Skin of body (tissue), 2 donors: ENCODE measurements around the gene SETD3. TPM values are rescaled to one million over a fixed set of nuclear protein-coding genes. Genes with fewer than 3 reads are reported as not detected.

ENCODE experiments used
- DNase-seq: peaks from one replicate; lab custom pipeline; 2025; lab: John Stamatoyannopoulos, UW
- total RNA-seq: library from RNA; depleted of rRNA; stranded (reverse); fragments of >200 nt; gene quantifications from one replicate; pipeline ENCODE4 v1.2.3, GENCODE V29; 2014

The SETD3 gene
- total RNA-seq, 1 donor from 2014 or later, result 40.7 TPM

DNA sequence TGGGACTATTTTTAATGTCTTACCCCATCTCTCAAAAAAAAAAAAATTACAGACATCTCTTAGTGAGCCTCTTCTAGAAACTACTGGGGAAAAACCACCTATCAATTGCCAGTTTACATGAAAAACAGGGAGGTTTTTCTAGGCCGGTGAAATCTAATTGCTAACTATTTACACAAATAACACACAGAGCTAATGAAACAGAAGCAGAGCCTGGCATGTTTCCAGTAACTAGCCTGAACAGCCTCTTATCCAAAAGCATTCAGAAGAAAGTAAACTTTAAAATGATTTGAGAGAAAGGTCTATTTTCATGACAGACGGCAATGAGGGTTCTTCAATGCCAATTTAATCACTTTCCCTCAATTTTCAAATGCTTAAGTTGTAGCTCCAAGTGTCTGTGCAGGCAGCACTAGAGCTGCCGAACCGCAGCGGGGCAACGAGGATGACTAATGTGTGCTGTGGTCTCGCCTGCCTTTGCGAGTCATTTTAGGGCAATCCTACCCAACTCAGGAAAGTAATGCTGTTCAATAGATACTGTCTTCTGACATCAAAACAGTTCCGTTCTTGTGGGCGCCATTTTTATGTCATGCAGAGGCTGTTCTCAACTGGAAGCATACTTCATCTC lies 84.6 kb downstream of the SETD3 start:
- DNase-seq, result no peak

GRCh38 chr14:99394602-99395156 lies 86.0 kb downstream of the SETD3 start:
- DNase-seq, result no peak

- DNase-seq, result no peak
These were observed 87.5 kb downstream of the SETD3 start for GRCh38 chr14:99393059-99393655.

GRCh38 chr14:99391671-99392070 lies 89.0 kb downstream of the SETD3 start:
- peak; percentile 18 for DNase-seq

- DNase-seq, result no peak
These were observed 91.4 kb downstream of the SETD3 start for GRCh38 chr14:99389174-99389826.

DNA sequence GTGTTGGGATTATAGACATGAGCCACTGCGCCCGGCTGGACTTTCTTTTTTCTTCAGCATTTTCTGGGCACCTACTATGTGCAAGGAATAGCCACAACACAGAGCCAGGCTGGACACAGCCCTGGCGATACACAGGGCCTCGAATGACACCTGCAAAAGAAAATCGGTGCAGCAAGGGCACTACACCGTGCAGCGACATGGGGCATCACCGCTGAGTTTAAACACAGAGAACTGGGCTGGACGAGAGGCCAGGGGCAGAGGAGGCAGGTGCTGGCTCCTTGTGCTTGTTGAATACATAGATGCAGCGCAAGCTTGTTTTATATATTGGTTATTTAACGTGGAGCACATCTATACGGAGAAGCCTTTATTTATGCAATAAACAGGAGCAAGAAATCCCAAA lies 92.4 kb downstream of the SETD3 start:
- DNase-seq, result no peak

GRCh38 chr14:99387880-99388279 lies 92.8 kb downstream of the SETD3 start:
- no peak for DNase-seq

DNA sequence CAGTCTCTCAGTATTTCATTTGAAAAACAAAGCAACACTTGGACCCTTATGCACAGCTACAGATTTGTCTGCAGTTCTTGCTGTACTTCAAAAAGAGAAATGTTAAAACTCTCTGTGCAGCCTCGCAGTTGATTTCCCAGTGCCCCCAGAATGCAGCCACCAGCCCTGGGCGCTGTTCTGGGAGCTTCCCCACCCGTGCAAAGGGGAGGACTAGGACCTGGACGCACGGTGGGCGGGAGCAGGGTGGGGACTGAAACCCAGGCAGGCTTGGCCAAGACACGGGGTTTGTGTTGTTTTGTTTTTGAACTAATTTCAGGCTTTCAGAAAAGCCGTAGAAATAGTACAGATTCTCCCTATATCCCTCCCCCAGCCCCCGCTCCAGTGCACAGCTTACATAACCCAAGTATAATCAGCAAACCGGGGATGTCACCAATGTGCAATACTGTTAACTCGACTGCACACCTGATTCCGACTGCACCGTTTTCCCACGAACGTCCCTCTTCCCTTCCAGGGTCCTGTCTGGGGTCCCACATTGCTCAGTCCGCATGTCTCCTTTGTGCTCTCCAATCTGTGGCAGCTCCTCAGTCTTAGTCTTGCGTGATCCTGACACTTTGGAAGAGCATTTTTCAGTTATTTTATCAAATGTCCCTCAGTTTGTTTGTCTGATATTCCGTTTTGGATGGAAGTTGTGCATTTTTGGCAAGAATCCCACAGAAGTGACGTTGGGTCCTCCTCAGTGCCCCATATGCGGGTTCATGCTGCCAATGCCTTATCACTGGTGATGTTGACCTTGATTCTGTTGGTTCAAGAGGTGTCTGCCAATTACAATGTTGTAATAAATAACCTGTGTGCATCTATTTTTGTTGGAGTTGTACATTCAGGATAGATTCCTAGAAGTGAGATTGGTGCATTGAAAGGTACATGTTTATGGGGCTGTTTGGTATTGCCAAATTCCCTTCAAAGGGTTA lies 95.9 kb downstream of the SETD3 start:
- no peak for DNase-seq

DNA sequence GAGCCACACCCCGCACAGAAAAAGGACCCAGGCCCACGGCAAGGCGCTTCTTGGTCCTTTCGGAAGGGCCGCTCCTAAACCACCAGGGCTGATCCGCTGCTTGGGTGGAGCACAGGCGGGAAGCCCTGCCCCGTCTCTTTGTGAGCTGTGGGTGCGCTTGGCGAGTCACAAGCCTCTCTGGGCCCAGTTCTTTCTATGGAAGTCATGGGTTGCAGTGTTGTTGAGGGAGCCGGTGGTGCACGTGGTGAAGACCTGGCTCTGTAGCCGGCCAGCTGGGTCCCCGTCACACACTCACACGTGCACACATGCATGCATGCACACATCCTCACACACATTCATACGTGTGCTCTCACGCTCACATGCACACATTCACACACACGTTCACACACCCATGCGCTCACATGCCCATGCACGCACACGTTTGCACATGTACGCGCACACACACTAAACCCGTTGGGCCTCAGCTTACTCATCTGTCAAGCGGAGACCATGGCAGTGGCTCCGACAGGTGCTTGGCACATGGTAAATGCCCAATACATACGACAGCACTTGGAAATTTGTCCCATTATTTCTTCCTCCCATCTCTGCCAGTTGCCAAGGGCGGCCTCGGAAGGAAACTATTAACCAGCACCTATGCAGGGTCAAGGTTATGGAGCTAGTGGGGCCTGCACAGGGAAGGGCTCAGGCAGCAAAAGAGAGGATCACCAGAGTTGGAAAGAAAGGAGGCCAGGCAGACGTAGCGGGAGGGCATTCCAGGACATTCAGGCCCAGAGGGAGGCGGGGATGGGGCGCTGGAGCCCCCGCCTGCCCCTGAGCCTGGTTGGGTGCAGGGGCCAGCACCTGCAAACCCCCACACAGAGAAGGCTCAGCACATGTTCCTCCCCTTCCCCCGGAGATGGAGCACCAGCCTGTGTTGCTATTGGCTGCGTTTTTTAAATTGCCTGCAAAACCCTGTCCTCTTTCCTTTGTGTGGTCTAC lies 96.9 kb downstream of the SETD3 start:
- DNase-seq, result no peak

- DNase-seq, result no peak
These were observed 97.7 kb downstream of the SETD3 start for GRCh38 chr14:99382781-99383471.

DNA sequence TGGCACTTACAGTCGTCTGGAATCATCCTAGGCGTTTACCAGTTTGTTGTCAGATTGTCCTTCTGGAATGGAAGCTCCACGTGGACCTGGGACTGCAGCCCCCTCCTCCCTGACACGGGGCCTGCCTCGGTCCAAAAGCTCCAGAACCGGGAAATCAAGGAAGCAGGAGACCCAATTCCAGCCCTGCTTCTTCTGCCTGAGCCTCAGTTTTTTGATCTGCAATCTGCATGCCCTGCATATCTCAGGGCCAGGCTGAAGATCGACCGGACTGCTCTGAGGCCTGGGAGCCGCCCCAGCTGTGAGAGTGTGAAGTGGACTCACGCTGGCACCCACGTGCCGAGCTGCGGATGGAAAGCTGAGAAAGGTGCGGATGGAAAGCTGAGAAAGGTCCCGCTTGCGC lies 98.6 kb downstream of the SETD3 start:
- DNase-seq, result no peak

GRCh38 chr14:99381688-99382060 lies 99.0 kb downstream of the SETD3 start:
- no peak for DNase-seq

DNA sequence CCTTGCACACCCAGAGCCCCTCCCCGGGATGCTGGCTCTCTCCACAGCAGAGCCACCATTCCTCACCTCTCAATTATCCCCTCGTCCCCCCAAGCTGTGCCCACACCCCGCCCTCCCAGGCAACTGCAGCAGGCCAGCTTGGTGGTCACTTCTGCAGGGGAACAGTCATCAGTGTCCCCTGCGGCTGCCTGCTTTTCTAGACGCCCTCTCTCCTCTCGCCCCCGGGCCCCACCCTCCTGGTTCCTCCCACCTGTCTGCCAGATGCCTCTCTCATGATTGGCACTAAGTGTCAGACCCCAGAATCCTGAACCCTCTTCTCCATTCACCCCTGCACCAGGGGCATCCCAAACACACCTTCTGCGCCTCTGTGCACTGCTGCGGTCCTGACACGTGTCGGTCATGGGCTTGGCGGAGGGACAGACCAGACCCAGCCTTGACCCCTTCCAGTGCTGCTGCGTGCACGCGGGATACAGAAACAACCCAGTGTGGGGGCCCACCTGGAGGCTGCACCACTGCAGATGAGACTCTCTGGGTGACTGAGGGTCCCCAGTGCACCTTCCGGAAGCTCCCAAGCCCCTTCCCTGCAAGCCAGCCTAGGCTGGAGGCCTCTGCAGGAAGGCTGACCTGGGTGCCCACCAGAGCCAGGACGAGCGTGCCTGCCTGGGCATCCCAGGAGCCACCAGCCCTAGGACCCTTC lies 99.5 kb downstream of the SETD3 start:
- DNase-seq, result no peak

- no peak for DNase-seq
These were observed 100.3 kb downstream of the SETD3 start for GRCh38 chr14:99380402-99380801.

DNA sequence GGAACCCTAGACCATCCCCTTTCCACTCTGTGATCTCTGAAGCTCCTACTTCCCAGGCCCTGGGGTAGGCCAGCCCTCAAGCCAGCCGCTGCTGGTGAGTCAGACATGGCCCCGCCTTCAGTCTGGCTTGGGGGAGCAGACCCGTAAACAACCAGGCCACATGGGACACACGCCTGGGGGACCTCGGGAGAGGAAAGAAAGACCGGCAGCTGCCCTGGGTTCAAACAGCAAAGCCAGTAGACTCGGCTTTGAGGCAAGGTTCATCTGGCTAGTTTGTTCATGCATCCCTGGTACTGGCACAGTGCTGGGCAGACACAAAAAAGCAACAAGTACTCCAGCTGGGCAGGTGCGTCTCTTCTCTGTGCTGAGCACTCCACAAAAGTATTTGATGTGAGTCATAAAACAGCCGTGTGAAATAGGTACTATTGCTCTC lies 101.9 kb downstream of the SETD3 start:
- DNase-seq, result no peak

- no peak for DNase-seq
These were observed 102.7 kb downstream of the SETD3 start for GRCh38 chr14:99377951-99378350.

DNA sequence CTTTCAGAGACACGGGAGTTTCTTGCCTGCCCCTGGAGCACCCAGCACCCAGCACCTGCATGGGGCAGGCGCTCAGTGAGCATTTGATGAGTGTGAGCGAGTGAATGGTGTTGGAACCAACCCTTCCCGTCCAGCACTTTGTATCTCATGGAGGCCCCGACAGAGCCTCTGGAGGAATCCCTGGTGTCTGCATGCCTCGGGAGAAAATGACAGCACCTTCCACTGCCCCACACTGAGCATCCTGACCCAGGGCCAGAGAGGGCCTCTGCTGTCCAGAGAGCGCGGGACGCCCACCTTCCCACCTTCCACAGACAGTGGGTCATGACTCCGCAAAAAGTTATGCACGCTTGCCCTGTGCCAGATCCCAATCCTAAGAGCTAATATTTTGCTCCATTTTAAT lies 105.7 kb downstream of the SETD3 start:
- DNase-seq, result no peak

DNA sequence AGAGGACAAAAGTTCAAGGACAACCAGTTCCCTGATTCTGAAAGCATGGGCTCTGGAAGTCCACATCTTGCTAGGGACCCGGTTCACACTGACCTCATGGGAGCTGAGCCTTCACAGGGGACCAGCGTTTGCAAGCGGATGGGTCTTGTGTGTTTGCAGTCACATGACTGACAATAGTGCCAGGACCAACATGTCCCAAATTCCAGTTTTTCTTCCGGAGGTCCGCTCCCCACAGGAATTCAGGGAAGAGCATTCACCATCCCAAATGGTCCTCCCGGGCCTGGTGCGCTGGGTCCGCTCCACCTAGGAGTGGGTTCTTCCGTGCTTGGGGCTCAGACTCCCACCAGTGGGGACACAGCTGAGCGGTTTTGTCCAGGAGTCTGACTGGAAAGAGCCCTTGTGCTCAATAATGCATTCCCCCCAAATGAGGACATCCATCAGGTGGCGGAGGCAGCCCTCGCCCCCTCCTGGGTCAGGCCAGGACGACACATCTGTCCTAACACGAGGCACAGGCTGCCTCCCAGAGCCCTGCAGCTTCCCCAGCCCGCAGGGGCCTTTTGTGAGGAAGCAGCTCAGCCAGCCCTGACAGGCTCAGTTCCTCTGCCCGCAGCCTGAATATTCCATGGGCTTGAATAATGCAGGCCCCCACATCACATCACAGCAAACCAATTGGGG lies 116.9 kb downstream of the SETD3 start:
- no peak for DNase-seq

GRCh38 chr14:99363051-99363450 lies 117.6 kb downstream of the SETD3 start:
- no peak for DNase-seq
